ENCODE measurements around the gene EGLN1. TPM values are rescaled to one million over a fixed set of nuclear protein-coding genes. Genes with fewer than 3 reads are reported as not detected.

EGLN1 gene
- total RNA-seq, 4 donors from 2014 or later: 42.5 to 67.5 (median 56.7) TPM

GRCh38 chr1:231418101-231418740, 3.9 kb downstream of the EGLN1 start:
- TF ChIP-seq POLR2AphosphoS5 (IDR thresholded peaks at IDR 0.05) (no peak), POLR2A (IDR thresholded peaks at IDR 0.05) (no peak), CTCF (IDR thresholded peaks at IDR 0.05) (no peak), EP300 (IDR thresholded peaks at IDR 0.05) (no peak)
- ATAC-seq: no peak
- peak overlapping the region; percentile 66 to 80 for H3K4me3 ChIP-seq
- no peaks in the 10 kb centered on the region for H3K9me3 ChIP-seq
- H3K36me3 ChIP-seq: no peaks in the 10 kb centered on the region
- no peaks in the 10 kb centered on the region for H3K27me3 ChIP-seq
- 58 to 60% methylated on average over 4 of the region's 4 CpGs for whole genome bisulfite sequencing, 2 donors (ENCODE audit: low coverage in 1 of 2)
- H3K27ac ChIP-seq: no peak overlapping the region
- H3K4me1 ChIP-seq: peaks cover 5 to 75% (median 26%) of the 10 kb centered on the region in 3 donors

DNA sequence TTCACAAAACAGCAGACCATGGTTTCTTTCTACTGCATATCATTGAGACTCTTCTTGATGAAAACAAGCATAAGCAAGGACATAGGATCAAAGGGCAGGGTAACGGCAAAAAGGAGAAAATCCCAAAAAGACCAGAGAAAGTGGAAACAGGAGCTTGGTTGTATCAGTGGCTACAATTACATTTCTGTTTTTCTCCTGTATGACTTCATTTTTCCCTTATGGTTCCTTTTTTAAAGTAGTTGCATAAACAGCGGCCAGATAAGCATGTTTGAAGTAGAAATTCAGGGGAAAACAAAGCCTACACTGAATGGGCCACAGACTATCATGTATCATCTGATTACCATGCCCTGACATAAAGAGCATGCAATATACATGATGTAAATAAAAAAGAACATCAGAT, 4.6 kb downstream of the EGLN1 start:
- H3K4me1 ChIP-seq: peaks cover 5 to 76% (median 26%) of the 10 kb centered on the region in 3 donors
- no peak for ATAC-seq
- no peak for TF ChIP-seq POLR2A (IDR thresholded peaks at IDR 0.05)
- no peak for TF ChIP-seq EP300 (IDR thresholded peaks at IDR 0.05)
- TF ChIP-seq POLR2AphosphoS5 (IDR thresholded peaks at IDR 0.05): no peak
- no peak for TF ChIP-seq CTCF (IDR thresholded peaks at IDR 0.05)
- WGBS, 2 donors (ENCODE audit: low coverage in 1 of 2): 62 to 64% methylated on average over 2 of the region's 2 CpGs
- H3K9me3 ChIP-seq: no peaks in the 10 kb centered on the region
- H3K27ac ChIP-seq: peak overlapping the region in 1 of 4 donors; percentile 10
- H3K4me3 ChIP-seq: peak overlapping the region; percentile 19 to 66
- H3K36me3 ChIP-seq: peaks cover 0 to under 1% of the 10 kb centered on the region in 2 donors
- H3K27me3 ChIP-seq: no peaks in the 10 kb centered on the region

- peaks cover 5 to 82% (median 26%) of the 10 kb centered on the region in 3 donors for H3K4me1 ChIP-seq
- H3K36me3 ChIP-seq: peaks cover 0 to 4% of the 10 kb centered on the region in 2 donors
- no peaks in the 10 kb centered on the region for H3K9me3 ChIP-seq
- H3K27me3 ChIP-seq: no peaks in the 10 kb centered on the region
- H3K27ac ChIP-seq: peak overlapping the region in 1 of 4 donors; percentile 10
- ATAC-seq: no peak
- no peak for TF ChIP-seq EP300 (IDR thresholded peaks at IDR 0.05)
- no peak for TF ChIP-seq POLR2AphosphoS5 (IDR thresholded peaks at IDR 0.05)
- TF ChIP-seq POLR2A (IDR thresholded peaks at IDR 0.05): no peak
- TF ChIP-seq CTCF (IDR thresholded peaks at IDR 0.05): no peak
- 11 to 21% methylated on average over 1 of the region's 1 CpG for WGBS, 2 donors (ENCODE audit: low coverage in 1 of 2)
- peak overlapping the region in 1 of 2 donors; percentile 66 for H3K4me3 ChIP-seq
Measured at GRCh38 chr1:231416901-231417300, 5.2 kb downstream of the EGLN1 start.

DNA sequence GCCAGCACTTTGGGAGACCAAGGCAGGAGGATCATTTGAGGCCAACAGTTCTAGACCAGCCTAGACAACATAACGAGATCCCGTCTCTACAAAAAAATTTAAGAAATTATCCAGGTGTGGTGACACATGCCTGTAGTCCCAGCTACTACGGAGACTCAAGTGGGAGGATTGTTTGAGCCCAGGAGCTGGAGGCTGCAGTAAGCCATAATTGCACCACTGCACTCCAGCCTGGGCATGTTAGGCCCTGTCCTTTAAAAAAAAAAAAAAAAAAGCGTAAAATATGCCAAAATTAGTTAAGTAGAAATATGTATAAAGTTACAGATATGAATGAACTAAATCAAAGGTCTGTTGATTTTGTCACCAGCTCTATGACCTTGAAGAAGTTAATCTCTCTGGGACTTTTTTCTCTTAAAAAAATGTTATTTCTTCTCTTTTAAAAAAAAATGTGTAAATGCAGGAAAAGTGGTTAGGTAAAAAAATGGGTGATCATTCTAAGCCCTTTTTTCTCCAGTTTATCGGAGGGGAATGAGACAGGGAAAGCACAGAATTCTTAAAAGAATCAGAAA, 7.0 kb downstream of the EGLN1 start:
- Histone ChIP-seq H3K9me3 (no peaks in the 10 kb centered on the region), H3K4me3 (no peak overlapping the region), H3K27ac (peak overlapping the region in 2 of 4 donors; percentile 64 to 65), H3K27me3 (no peaks in the 10 kb centered on the region), H3K4me1 (peaks cover 5 to 97% (median 35%) of the 10 kb centered on the region in 3 donors), H3K36me3 (peaks cover 0 to 4% of the 10 kb centered on the region in 2 donors)
- no peak for ATAC-seq
- TF ChIP-seq POLR2A (IDR thresholded peaks at IDR 0.05) (no peak), CTCF (IDR thresholded peaks at IDR 0.05) (no peak), EP300 (IDR thresholded peaks at IDR 0.05) (no peak), POLR2AphosphoS5 (IDR thresholded peaks at IDR 0.05) (no peak)
- WGBS, 2 donors (ENCODE audit: low coverage in 1 of 2): 84 to 90% methylated on average over 4 to 5 of the region's 5 CpGs

All from gastroesophageal sphincter (tissue), 4 donors.